ENCODE data around the gene DCLK2.

DNA sequence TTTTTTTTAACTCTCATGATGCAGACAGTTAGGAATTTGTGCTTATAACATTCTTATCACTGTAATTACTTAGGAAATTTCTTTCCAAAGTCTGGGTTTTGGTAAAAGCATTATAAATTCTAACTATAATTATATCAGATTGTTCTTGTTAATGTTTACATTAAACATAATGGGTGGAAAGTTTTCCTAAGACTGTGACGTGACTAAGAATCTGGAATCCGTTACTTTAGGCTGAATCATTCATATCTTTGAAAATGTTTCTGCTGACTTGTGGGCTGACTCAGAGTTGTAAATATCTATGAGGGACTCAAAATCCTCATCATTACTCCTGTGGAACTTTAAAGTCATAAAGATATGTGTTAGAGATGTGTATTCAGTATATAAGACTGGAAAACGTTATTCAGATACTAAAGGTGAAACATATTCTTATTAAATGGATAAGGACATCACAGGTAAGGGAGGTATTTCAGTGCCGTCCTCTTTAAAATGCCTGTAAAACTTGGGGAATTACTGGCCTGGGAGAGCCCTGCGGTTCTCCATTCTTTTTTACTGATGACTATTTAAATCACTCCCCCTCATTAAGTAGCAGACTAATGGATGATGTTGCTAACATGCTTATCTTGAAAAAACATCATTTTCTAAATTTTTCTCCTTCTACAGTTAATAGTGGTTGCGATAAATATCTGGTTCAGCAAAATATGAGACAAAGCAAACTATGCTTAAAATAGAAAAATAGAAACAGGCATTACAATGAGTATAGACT lies 159.0 kb downstream of the DCLK2 start:
- TF ChIP-seq CTCF (conservative IDR thresholded peaks at IDR 0.05; ENCODE audit: low read depth, low read length) (no peak), POLR2A (IDR thresholded peaks at IDR 0.05; ENCODE audit: low read depth, low read length) (no peak), BHLHE40 (IDR thresholded peaks at IDR 0.05; ENCODE audit: low read depth, low read length) (peak; percentile 68), RAD21 (IDR thresholded peaks at IDR 0.05; ENCODE audit: low read length) (no peak), NFE2L2 (IDR thresholded peaks at IDR 0.05; ENCODE audit: low read depth, low read length) (peak; percentile 78), SMC3 (IDR thresholded peaks at IDR 0.05; ENCODE audit: low read depth, low read length) (no peak), RFX5 (IDR thresholded peaks at IDR 0.05; ENCODE audit: low read depth, low read length) (no peak), CEBPB (IDR thresholded peaks at IDR 0.05; ENCODE audit: low read depth, low read length) (peak; percentile 8; the same call in 1 of the 2 replicates)
- TF ChIP-seq, protein P1, sequence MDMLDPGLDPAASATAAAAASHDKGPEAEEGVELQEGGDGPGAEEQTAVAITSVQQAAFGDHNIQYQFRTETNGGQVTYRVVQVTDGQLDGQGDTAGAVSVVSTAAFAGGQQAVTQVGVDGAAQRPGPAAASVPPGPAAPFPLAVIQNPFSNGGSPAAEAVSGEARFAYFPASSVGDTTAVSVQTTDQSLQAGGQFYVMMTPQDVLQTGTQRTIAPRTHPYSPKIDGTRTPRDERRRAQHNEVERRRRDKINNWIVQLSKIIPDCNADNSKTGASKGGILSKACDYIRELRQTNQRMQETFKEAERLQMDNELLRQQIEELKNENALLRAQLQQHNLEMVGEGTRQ (IDR thresholded peaks at IDR 0.05; ENCODE audit: low read depth, low read length), result no peak
- TF ChIP-seq, protein P2, sequence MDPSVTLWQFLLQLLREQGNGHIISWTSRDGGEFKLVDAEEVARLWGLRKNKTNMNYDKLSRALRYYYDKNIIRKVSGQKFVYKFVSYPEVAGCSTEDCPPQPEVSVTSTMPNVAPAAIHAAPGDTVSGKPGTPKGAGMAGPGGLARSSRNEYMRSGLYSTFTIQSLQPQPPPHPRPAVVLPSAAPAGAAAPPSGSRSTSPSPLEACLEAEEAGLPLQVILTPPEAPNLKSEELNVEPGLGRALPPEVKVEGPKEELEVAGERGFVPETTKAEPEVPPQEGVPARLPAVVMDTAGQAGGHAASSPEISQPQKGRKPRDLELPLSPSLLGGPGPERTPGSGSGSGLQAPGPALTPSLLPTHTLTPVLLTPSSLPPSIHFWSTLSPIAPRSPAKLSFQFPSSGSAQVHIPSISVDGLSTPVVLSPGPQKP (IDR thresholded peaks at IDR 0.05; ENCODE audit: borderline replicate concordance, low read depth, low read length), result no peak

Measured in IMR-90 (cell line).